GM12878 (cell line): Measurements from ENCODE around the gene TGFBRAP1. TPM values are rescaled to one million over a fixed set of nuclear protein-coding genes. Genes with fewer than 3 reads are reported as not detected.
A peak's percentile ranks its signal among the peaks of the same experiment; 100 is the strongest.

ENCODE experiments used
- ATAC-seq: fragments of 200-7000 bp; cut with Tn5 transposase; 3 replicates; pipeline ENCODE4 v1.9.1; 2020; ENCODE audit warnings: mild to moderate bottlenecking, moderate library complexity
- BruUV-seq: library from RNA; stranded (reverse); fragments of 400-500 nt; replicated peaks from 2 replicates; lab custom pipeline; 2021; lab: Mats Ljungman, UMichigan
- CTCF ChIA-PET: fragments of 300-600 bp; sonication (Branson Sonifier 250); formaldehyde crosslinking; extraction: SDS; loops from one replicate; lab custom pipeline; 2021; ENCODE audit warnings: inconsistent platforms; lab: Yijun Ruan, JAX
- POLR2A ChIA-PET: fragments of 350-600 bp; formaldehyde crosslinking; extraction: SDS; loops from one replicate; lab custom pipeline; 2021; ENCODE audit warnings: inconsistent platforms; lab: Charles Lee
- RAD21 ChIA-PET: fragments of 300-600 bp; sonication (Branson Sonifier 250); formaldehyde crosslinking; loops from one replicate; lab custom pipeline; 2023; ENCODE audit warnings: antibody characterized with exemption; ENCODE audit not compliant: unreplicated experiment; lab: Charles Lee
- SMC1A ChIA-PET: fragments of 300-600 bp; sonication (Branson Sonifier 250); formaldehyde crosslinking; loops from one replicate; lab custom pipeline; 2023; ENCODE audit not compliant: unreplicated experiment, uncharacterized antibody; lab: Charles Lee
- DNase-seq: peaks from one replicate; pipeline ENCODE4 v3.0.0-alpha.2; 2011; ENCODE audit warnings: low read depth, low spot score
- FAIRE-seq: peaks from 3 replicates; lab custom pipeline; 2011; peaks lifted over from hg19 to GRCh38; lab: Jason Lieb, UNC
- H2AFZ ChIP-seq: 2 replicates; pipeline ENCODE4 v1.6.0; 2011; ENCODE audit warnings: low read depth, low read length, control low read depth; ENCODE audit not compliant: control insufficient read depth
- H3K27ac ChIP-seq: 2 replicates; pipeline ENCODE4 v1.5.1; 2011; ENCODE audit warnings: control low read depth; ENCODE audit not compliant: control insufficient read depth, insufficient read depth
- H3K27me3 ChIP-seq, 2 experiments: replicated peaks in 1 of 2; 2 replicates each; pipeline versions ENCODE4 v1.6.0 to v1.6.1; 2011; ENCODE audit warnings: low read length in 1 of 2; ENCODE audit not compliant: control insufficient read depth in 2 of 2, insufficient read depth in 2 of 2
- H3K36me3 ChIP-seq, 2 experiments: 2 replicates each; pipeline ENCODE4 v1.5.1; 2011; ENCODE audit warnings: low read length in 1 of 2; ENCODE audit not compliant: control insufficient read depth in 2 of 2, insufficient read depth in 2 of 2
- H3K4me1 ChIP-seq: 2 replicates; pipeline ENCODE4 v1.6.1; 2011; ENCODE audit warnings: mild to moderate bottlenecking, low read length, moderate library complexity, mixed read lengths; ENCODE audit not compliant: control insufficient read depth, insufficient read depth
- H3K4me2 ChIP-seq: 2 replicates; pipeline ENCODE4 v1.6.0; 2011; ENCODE audit warnings: control low read depth; ENCODE audit not compliant: control insufficient read depth, insufficient read depth
- H3K4me3 ChIP-seq: fragments of 200-600 bp; sonication (generic); 2 replicates; pipeline ENCODE4 v1.5.1; 2016
- H3K79me2 ChIP-seq: 2 replicates; pipeline ENCODE4 v1.6.0; 2011; ENCODE audit warnings: low read length; ENCODE audit not compliant: control insufficient read depth, insufficient read depth
- H3K9ac ChIP-seq: 2 replicates; pipeline ENCODE4 v1.8.0; 2011; ENCODE audit warnings: low read length, control low read depth, mixed read lengths; ENCODE audit not compliant: control insufficient read depth, insufficient read depth
- H3K9me3 ChIP-seq: replicated peaks from 3 replicates; pipeline ENCODE4 v1.5.1; 2011; ENCODE audit warnings: mild to moderate bottlenecking, low read length; ENCODE audit not compliant: control insufficient read depth, insufficient read depth
- H4K20me1 ChIP-seq: 2 replicates; pipeline ENCODE4 v1.6.0; 2011; ENCODE audit not compliant: control insufficient read depth, insufficient read depth
- BCL11A ChIP-seq: IDR thresholded peaks from 2 replicates; pipeline ENCODE4 v1.6.1; 2011; ENCODE audit warnings: low read depth, low read length
- HCFC1 ChIP-seq: fragments of 150-350 bp; IDR thresholded peaks from 2 replicates; pipeline ENCODE4 v1.6.1; 2014; ENCODE audit warnings: low read length
- SMARCA5 ChIP-seq: fragments of 450-650 bp; IDR thresholded peaks from 2 replicates; pipeline ENCODE4 v1.6.1; 2017; ENCODE audit warnings: mild to moderate bottlenecking
- SPI1 ChIP-seq: IDR thresholded peaks from 2 replicates; pipeline ENCODE4 v1.6.1; 2011; ENCODE audit warnings: low read depth, mild to moderate bottlenecking, low read length, moderate library complexity, borderline replicate concordance; ENCODE audit not compliant: insufficient read depth
- WGBS: methylation state at CpG from one replicate; pipeline ENCODE4 v1.1.6; 2016; ENCODE audit warnings: low lambda C conversion rate; ENCODE audit not compliant: insufficient replicate concordance, insufficient coverage; ENCODE audit errors: missing lambda C conversion rate; 5-methylcytosine and 5-hydroxymethylcytosine counted together
- in situ Hi-C: fragments of 300-500 bp; cut with MboI; formaldehyde crosslinking; loops from 9 replicates; pipeline ENCODE4 v1.14.3; 2018; ENCODE audit warnings: mixed read lengths
- intact Hi-C: fragments of 100-400 bp; cut with micrococcal nuclease; formaldehyde crosslinking; loops from one replicate; pipeline ENCODE4 v1.14.2; 2022; ENCODE audit not compliant: unreplicated experiment
- polyA plus RNA-seq, 11 experiments: library from polyadenylated mRNA; depleted of rRNA in 4 of 11; unstranded in 6 of 11; stranded (reverse) in 5 of 11; fragments of >200 nt; fragmentation: Nextera tagmentation in 4 of 11; fragmentation: Illumina TruSeq in 1 of 11; extraction: Ambion mirVana in 4 of 11; extraction: Trizol in 1 of 11; gene quantifications; 1 replicate in 1 of 11; 2 replicates in 10 of 11; pipeline versions ENCODE4 v1.2.1 to v1.2.3, GENCODE V29; 2011 to 2016; ENCODE audit warnings: inconsistent platforms in 2 of 11, missing spikeins in 2 of 11, low read depth in 1 of 11
- total RNA-seq, 4 experiments: library from RNA; depleted of rRNA in 3 of 4; stranded (reverse); fragments of >200 nt in 3 of 4; fragmentation: Illumina TruSeq in 1 of 4; extraction: Trizol in 1 of 4; gene quantifications; 2 replicates each; pipeline versions ENCODE4 v1.2.1 to v1.2.3, GENCODE V29; 2013 to 2021
- TF ChIP-seq, protein P1 (sequence below), 3 experiments: IDR thresholded peaks in 2 of 3; conservative IDR thresholded peaks in 1 of 3; 2 replicates each; pipeline ENCODE4 v1.5.1; 2011; ENCODE audit warnings: low read depth in 3 of 3, low read length in 3 of 3, mild to moderate bottlenecking in 3 of 3, control low read depth in 2 of 3, moderate library complexity in 2 of 3, inconsistent platforms in 1 of 3, mixed read lengths in 1 of 3; ENCODE audit not compliant: control insufficient read depth in 2 of 3, insufficient read depth in 1 of 3; ENCODE audit errors: extremely low read depth in 1 of 3

The TGFBRAP1 gene
- total and polyA plus RNA-seq, 10 of the 15 experiments (the other 5 are each of a cell fraction or from before 2014, with no cell fraction given), result 7.9 to 37.4 (median 23.7) TPM

DNA sequence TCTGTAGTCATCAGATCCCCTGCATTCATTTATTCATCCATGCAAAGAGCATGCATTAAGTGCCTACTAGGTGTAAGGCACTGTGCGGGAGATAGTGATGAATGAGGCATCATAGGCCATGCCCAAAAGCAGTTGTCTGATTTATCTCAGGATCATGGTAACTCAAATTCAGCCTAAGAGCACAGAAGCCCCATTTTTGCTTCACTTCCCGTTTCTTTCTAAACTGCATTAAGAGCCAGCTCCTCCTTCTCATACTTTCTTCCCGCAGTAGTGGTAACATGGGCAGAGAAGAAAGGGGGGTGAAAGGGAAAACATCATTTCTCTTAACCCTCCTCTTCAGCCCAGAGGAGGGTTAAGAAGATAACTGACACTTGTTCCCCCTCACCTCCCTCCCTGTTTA is 85.1 kb downstream of the TGFBRAP1 start:
- H3K36me3 ChIP-seq, result no peaks in the 10 kb centered on the region
- DNase-seq, result no peak
- H3K27ac ChIP-seq, result no peak overlapping the region
- no TSS peak for BruUV-seq
- H4K20me1 ChIP-seq, result no peaks in the 10 kb centered on the region
- H3K9me3 ChIP-seq, result no peaks in the 10 kb centered on the region; the same call in 2 of the 3 replicates
- H3K79me2 ChIP-seq, result no peaks in the 10 kb centered on the region
- intact Hi-C loops, result no loop called here
- H3K4me1 ChIP-seq, result no peaks in the 10 kb centered on the region
- H3K4me3 ChIP-seq, result no peak overlapping the region
- WGBS, result 66% methylated on average over 3 of the region's 3 CpGs
- CTCF ChIA-PET, result interaction anchor here (1.0 kb wide), 1 partner anchor 9 kb away, joined by 5 read pairs; no protein-coding TSS in a partner anchor
- SMC1A ChIA-PET, result no interaction called here
- in situ Hi-C loops, result no loop called here
- RAD21 ChIA-PET, result no interaction called here
- no peak overlapping the region for H2AFZ ChIP-seq
- ATAC-seq, result no peak
- POLR2A ChIA-PET, result no interaction called here
- no peak overlapping the region for H3K9ac ChIP-seq
- no peak overlapping the region for H3K4me2 ChIP-seq
- TF ChIP-seq HCFC1 (no peak), SPI1 (peak; percentile 48; the same call in 1 of the 2 replicates)
- TF ChIP-seq, all 136 proteins: peak for 1
- no peaks in the 10 kb centered on the region for H3K27me3 ChIP-seq
- no peak for FAIRE-seq

DNA sequence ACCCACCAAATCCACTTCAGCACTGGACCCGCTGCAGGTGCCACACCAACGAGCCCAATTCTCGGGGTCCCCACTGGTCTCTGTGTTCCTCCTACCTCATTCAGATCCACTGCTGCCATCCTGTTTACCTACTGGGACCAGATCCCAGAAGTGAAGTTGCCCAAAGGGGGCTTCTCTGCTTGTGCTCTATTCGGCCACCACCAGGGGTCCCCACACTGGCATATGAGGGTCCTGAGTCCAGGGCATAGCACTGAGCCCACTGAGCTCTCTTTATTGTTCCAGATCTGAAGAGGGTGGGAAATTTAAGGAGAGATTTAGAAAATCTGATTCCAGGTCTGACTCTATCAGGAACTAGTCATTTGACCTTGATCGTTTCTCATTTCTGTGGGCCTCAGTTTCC is 85.6 kb downstream of the TGFBRAP1 start:
- Histone ChIP-seq H3K4me2 (no peak overlapping the region), H3K27me3 (no peaks in the 10 kb centered on the region), H3K27ac (no peak overlapping the region), H3K9me3 (no peaks in the 10 kb centered on the region; the same call in 2 of the 3 replicates), H3K9ac (no peak overlapping the region), H3K36me3 (no peaks in the 10 kb centered on the region), H2AFZ (no peak overlapping the region), H3K4me3 (no peak overlapping the region), H3K79me2 (no peaks in the 10 kb centered on the region), H4K20me1 (no peaks in the 10 kb centered on the region), H3K4me1 (no peaks in the 10 kb centered on the region)
- WGBS, result 38% methylated on average over 5 of the region's 5 CpGs
- no peak for TF ChIP-seq SMARCA5
- TF ChIP-seq BCL11A, result no peak
- TF ChIP-seq, protein P1, sequence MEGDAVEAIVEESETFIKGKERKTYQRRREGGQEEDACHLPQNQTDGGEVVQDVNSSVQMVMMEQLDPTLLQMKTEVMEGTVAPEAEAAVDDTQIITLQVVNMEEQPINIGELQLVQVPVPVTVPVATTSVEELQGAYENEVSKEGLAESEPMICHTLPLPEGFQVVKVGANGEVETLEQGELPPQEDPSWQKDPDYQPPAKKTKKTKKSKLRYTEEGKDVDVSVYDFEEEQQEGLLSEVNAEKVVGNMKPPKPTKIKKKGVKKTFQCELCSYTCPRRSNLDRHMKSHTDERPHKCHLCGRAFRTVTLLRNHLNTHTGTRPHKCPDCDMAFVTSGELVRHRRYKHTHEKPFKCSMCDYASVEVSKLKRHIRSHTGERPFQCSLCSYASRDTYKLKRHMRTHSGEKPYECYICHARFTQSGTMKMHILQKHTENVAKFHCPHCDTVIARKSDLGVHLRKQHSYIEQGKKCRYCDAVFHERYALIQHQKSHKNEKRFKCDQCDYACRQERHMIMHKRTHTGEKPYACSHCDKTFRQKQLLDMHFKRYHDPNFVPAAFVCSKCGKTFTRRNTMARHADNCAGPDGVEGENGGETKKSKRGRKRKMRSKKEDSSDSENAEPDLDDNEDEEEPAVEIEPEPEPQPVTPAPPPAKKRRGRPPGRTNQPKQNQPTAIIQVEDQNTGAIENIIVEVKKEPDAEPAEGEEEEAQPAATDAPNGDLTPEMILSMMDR (IDR thresholded peaks at IDR 0.05 in 2 of 3, conservative IDR thresholded peaks at IDR 0.05 in 1 of 3; ENCODE audit: control insufficient read depth in 2 of 3, extremely low read depth in 1 of 3, insufficient read depth in 1 of 3, low read depth in 3 of 3, low read length in 3 of 3), result peak in 2 of 3 experiments; percentile 16; a peak in 1 of 6 replicates
- ChIA-PET POLR2A (no interaction called here), SMC1A (interaction anchor here (1.6 kb wide), 1 partner anchor 13 kb away, joined by 4 read pairs; no protein-coding TSS in a partner anchor), CTCF (interaction anchor here (1.0 to 2.1 kb wide), 2 partner anchors 8 to 129 kb away, joined by 5 to 13 read pairs; no protein-coding TSS in a partner anchor), RAD21 (no interaction called here)
- FAIRE-seq (no peak), ATAC-seq (no peak; the same call in 2 of the 3 replicates), DNase-seq (no peak)
- intact Hi-C loops, result no loop called here
- in situ Hi-C loops, result no loop called here
- BruUV-seq, result no TSS peak
